Caco-2 (cell line): ENCODE results near the gene EPGN. TPM values are rescaled to one million over a fixed set of nuclear protein-coding genes. Genes with fewer than 3 reads are reported as not detected.

Experiments used
- BruUV-seq: library from RNA; stranded (reverse); fragments of 400-500 nt; replicated peaks from 2 replicates; lab custom pipeline; 2021; lab: Mats Ljungman, UMichigan
- CTCF ChIA-PET: fragments of 300-600 bp; sonication (Branson Sonifier 250); formaldehyde crosslinking; loops from one replicate; lab custom pipeline; 2022; ENCODE audit warnings: antibody characterized with exemption; lab: Charles Lee
- POLR2A ChIA-PET: fragments of 300-600 bp; sonication (Branson Sonifier 250); formaldehyde crosslinking; loops from one replicate; lab custom pipeline; 2022; ENCODE audit warnings: antibody characterized with exemption; lab: Charles Lee
- DNase-seq, 2 experiments: peaks; one replicate each; pipeline versions ENCODE4 v3.0.0 to v3.0.0-alpha.2; 2020 to 2022
- H3K27me3 ChIP-seq: replicated peaks from 2 replicates; pipeline ENCODE4 v1.6.0; 2011; ENCODE audit warnings: low read length; ENCODE audit not compliant: control insufficient read depth, insufficient read depth
- H3K36me3 ChIP-seq: 2 replicates; pipeline ENCODE4 v1.5.1; 2011; ENCODE audit warnings: low read length; ENCODE audit not compliant: control insufficient read depth, insufficient read depth
- H3K4me1 ChIP-seq: fragments of 250-450 bp; sonication (Bioruptor Pico); 2 replicates; pipeline ENCODE4 v1.5.1; 2020; ENCODE audit warnings: mild to moderate bottlenecking
- H3K4me3 ChIP-seq: 2 replicates; pipeline ENCODE4 v1.5.1; 2011; ENCODE audit warnings: low read depth, mild to moderate bottlenecking, control low read depth, low read length
- H3K9me3 ChIP-seq: fragments of 250-450 bp; sonication (Bioruptor Pico); 2 replicates; pipeline ENCODE4 v1.5.1; 2020; ENCODE audit warnings: mild to moderate bottlenecking, moderate library complexity
- H3K27ac Mint-ChIP-seq: one replicate; pipeline ENCODE4 v1.8.0; 2022; ENCODE audit warnings: mixed read lengths; ENCODE audit not compliant: unreplicated experiment
- H3K27me3 Mint-ChIP-seq: one replicate; pipeline ENCODE4 v1.8.0; 2022; ENCODE audit warnings: mixed read lengths; ENCODE audit not compliant: insufficient read depth, unreplicated experiment
- H3K36me3 Mint-ChIP-seq: one replicate; pipeline ENCODE4 v1.8.0; 2022; ENCODE audit warnings: mild to moderate bottlenecking, mixed read lengths; ENCODE audit not compliant: insufficient read depth, unreplicated experiment
- H3K4me1 Mint-ChIP-seq: one replicate; pipeline ENCODE4 v1.8.0; 2022; ENCODE audit warnings: low read depth, mixed read lengths; ENCODE audit not compliant: unreplicated experiment
- H3K4me3 Mint-ChIP-seq: one replicate; pipeline ENCODE4 v1.8.0; 2022; ENCODE audit warnings: mild to moderate bottlenecking, moderate library complexity, mixed read lengths; ENCODE audit not compliant: unreplicated experiment
- H3K9me3 Mint-ChIP-seq: one replicate; pipeline ENCODE4 v1.8.0; 2022; ENCODE audit warnings: mixed read lengths; ENCODE audit not compliant: unreplicated experiment
- intact Hi-C: fragments of 100-400 bp; cut with micrococcal nuclease; formaldehyde crosslinking; loops from one replicate; pipeline ENCODE4 v1.10.0; 2022; ENCODE audit not compliant: unreplicated experiment
- total RNA-seq: library from RNA; stranded (reverse); gene quantifications from 2 replicates; pipeline ENCODE4 v1.2.3, GENCODE V29; 2022
- TF ChIP-seq, protein P1 (sequence below), 2 experiments: fragments of 200-600 bp in 1 of 2; IDR thresholded peaks; 1 replicate in 1 of 2; 2 replicates in 1 of 2; pipeline versions ENCODE4 v1.5.1 to v1.8.0; 2011 to 2022; ENCODE audit warnings: antibody characterized with exemption in 1 of 2, control low read depth in 1 of 2, inconsistent platforms in 1 of 2, low read depth in 1 of 2, low read length in 1 of 2, mild to moderate bottlenecking in 1 of 2, moderate library complexity in 1 of 2; ENCODE audit not compliant: insufficient read depth in 1 of 2, severe bottlenecking in 1 of 2, unreplicated experiment in 1 of 2

Gene EPGN
- total RNA-seq, 1 experiment from 2014 or later = not detected

GRCh38 chr4:74329307-74329706 is 21.0 kb downstream of the EPGN start:
- no peaks in the 10 kb centered on the region for H3K27me3 Mint-ChIP-seq
- peaks cover under 1% of the 10 kb centered on the region for H3K9me3 Mint-ChIP-seq
- POLR2A ChIA-PET = no interaction called here
- H3K36me3 ChIP-seq = no peaks in the 10 kb centered on the region
- H3K4me3 Mint-ChIP-seq = no peak overlapping the region
- H3K4me1 ChIP-seq = 0 out of 2 replicates have a peak, but pooled peaks cover 4% of the 10 kb centered on the region
- no peak overlapping the region for H3K4me3 ChIP-seq
- BruUV-seq = no TSS peak
- DNase-seq = no peak
- CTCF ChIA-PET = interaction anchor here (0.6 kb wide), 1 partner anchor 85 kb away, joined by 3 read pairs; no protein-coding TSS in a partner anchor
- H3K9me3 ChIP-seq = no peaks in the 10 kb centered on the region
- H3K4me1 Mint-ChIP-seq = no peaks in the 10 kb centered on the region
- TF ChIP-seq, protein P1, sequence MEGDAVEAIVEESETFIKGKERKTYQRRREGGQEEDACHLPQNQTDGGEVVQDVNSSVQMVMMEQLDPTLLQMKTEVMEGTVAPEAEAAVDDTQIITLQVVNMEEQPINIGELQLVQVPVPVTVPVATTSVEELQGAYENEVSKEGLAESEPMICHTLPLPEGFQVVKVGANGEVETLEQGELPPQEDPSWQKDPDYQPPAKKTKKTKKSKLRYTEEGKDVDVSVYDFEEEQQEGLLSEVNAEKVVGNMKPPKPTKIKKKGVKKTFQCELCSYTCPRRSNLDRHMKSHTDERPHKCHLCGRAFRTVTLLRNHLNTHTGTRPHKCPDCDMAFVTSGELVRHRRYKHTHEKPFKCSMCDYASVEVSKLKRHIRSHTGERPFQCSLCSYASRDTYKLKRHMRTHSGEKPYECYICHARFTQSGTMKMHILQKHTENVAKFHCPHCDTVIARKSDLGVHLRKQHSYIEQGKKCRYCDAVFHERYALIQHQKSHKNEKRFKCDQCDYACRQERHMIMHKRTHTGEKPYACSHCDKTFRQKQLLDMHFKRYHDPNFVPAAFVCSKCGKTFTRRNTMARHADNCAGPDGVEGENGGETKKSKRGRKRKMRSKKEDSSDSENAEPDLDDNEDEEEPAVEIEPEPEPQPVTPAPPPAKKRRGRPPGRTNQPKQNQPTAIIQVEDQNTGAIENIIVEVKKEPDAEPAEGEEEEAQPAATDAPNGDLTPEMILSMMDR (IDR thresholded peaks at IDR 0.05; ENCODE audit: insufficient read depth in 1 of 2, low read depth in 1 of 2, low read length in 1 of 2, severe bottlenecking in 1 of 2, unreplicated experiment in 1 of 2) = no peak
- no peaks in the 10 kb centered on the region for H3K36me3 Mint-ChIP-seq
- no peaks in the 10 kb centered on the region for H3K27me3 ChIP-seq
- intact Hi-C loops = no loop called here
- no peak overlapping the region for H3K27ac Mint-ChIP-seq

- BruUV-seq = no TSS peak
- Mint-ChIP-seq H3K4me3 (no peak overlapping the region), H3K27ac (no peak overlapping the region), H3K36me3 (no peaks in the 10 kb centered on the region), H3K27me3 (no peaks in the 10 kb centered on the region), H3K9me3 (peaks cover 6% of the 10 kb centered on the region), H3K4me1 (no peaks in the 10 kb centered on the region)
- ChIA-PET CTCF (no interaction called here), POLR2A (no interaction called here)
- DNase-seq = no peak
- TF ChIP-seq, protein P1 (IDR thresholded peaks at IDR 0.05; ENCODE audit: insufficient read depth in 1 of 2, low read depth in 1 of 2, low read length in 1 of 2, severe bottlenecking in 1 of 2, unreplicated experiment in 1 of 2) = no peak
- H3K27me3 ChIP-seq = no peaks in the 10 kb centered on the region
- no peaks in the 10 kb centered on the region for H3K36me3 ChIP-seq
- no peaks in the 10 kb centered on the region for H3K9me3 ChIP-seq
- intact Hi-C loops = no loop called here
- no peaks in the 10 kb centered on the region for H3K4me1 ChIP-seq
- no peak overlapping the region for H3K4me3 ChIP-seq
These were observed 22.1 kb downstream of the EPGN start for GRCh38 chr4:74330295-74330750.

DNA sequence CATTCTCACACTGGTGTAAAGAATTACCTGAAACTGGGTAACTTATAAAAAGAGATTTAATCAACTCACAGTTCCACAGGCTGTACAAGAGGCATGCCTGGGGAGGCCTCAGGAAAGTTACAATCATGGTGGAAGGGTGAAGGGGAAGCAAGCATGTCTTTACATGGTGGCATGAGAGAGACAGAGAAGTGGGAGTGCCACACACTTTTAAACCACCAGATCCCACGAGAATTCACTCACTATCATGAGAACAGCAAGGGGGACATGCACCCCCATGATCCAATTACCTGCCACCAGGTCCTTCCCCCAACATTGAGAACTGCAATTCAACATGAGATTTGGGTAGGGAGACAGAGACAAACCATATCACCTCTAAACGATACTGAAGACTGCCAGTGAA is 23.0 kb downstream of the EPGN start:
- ChIA-PET POLR2A (no interaction called here), CTCF (no interaction called here)
- Mint-ChIP-seq H3K4me3 (no peak overlapping the region), H3K9me3 (peaks cover 6% of the 10 kb centered on the region), H3K27me3 (no peaks in the 10 kb centered on the region), H3K27ac (no peak overlapping the region), H3K36me3 (no peaks in the 10 kb centered on the region), H3K4me1 (no peaks in the 10 kb centered on the region)
- DNase-seq = no peak
- TF ChIP-seq, protein P1 (IDR thresholded peaks at IDR 0.05; ENCODE audit: insufficient read depth in 1 of 2, low read depth in 1 of 2, low read length in 1 of 2, severe bottlenecking in 1 of 2, unreplicated experiment in 1 of 2) = no peak
- no peaks in the 10 kb centered on the region for H3K4me1 ChIP-seq
- no peaks in the 10 kb centered on the region for H3K36me3 ChIP-seq
- BruUV-seq = no TSS peak
- no peak overlapping the region for H3K4me3 ChIP-seq
- intact Hi-C loops = no loop called here
- no peaks in the 10 kb centered on the region for H3K9me3 ChIP-seq
- no peaks in the 10 kb centered on the region for H3K27me3 ChIP-seq
